Mesodermal cell (in vitro differentiated cells): ENCODE data around the gene SYT9.
"Not testable (repeated sequence)": the region's sequence is repeated elsewhere in the genome, so short reads cannot be mapped to it uniquely, and the experiment has no call there.

Experiments
- H3K27ac ChIP-seq: 2 replicates; pipeline ENCODE4 v1.7.0; 2013; ENCODE audit warnings: mild to moderate bottlenecking, low read depth, low read length, moderate library complexity; ENCODE audit not compliant: severe bottlenecking
- H3K36me3 ChIP-seq: 2 replicates; pipeline ENCODE4 v1.7.1; 2013; ENCODE audit warnings: mild to moderate bottlenecking, low read length, moderate library complexity; ENCODE audit not compliant: control insufficient read depth, insufficient read depth
- H3K4me1 ChIP-seq: one replicate; pipeline ENCODE4 v1.7.1; 2013; ENCODE audit warnings: mild to moderate bottlenecking, low read length; ENCODE audit not compliant: insufficient read depth, control insufficient read depth, poor library complexity, severe bottlenecking
- H3K4me3 ChIP-seq: 2 replicates; pipeline ENCODE4 v1.7.0; 2013; ENCODE audit warnings: low read length, control low read depth, mild to moderate bottlenecking; ENCODE audit not compliant: insufficient read depth, poor library complexity, severe bottlenecking; ENCODE audit errors: extremely low read depth
- H3K9me3 ChIP-seq: 2 replicates; pipeline ENCODE4 v1.7.1; 2013; ENCODE audit warnings: mild to moderate bottlenecking, low read length, moderate library complexity; ENCODE audit not compliant: control insufficient read depth
- WGBS, 2 experiments: methylation state at CpG; one replicate each; pipeline ENCODE4 v1.1.5; 2013; ENCODE audit warnings: missing lambda C conversion rate in 2 of 2; ENCODE audit not compliant: insufficient coverage in 2 of 2; 5-methylcytosine and 5-hydroxymethylcytosine counted together

SYT9 gene

DNA sequence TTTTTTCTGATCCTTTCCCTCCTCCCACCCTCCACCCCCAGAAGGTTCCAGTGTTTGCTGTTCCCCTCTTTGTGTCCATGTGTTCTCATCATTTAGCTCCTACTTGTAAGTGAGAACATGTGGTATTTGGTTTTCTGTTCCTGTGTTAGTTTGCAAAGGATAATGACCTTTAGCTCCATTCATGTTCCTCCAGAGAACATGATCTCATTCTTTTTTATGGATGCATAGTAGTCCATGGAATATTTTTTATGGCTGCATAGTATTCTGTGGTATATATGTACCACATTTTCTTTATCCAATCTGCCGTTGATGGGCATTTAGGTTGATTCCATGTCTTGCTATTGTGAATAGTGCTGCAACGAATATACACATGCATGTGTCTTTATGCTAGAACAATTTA lies 83.7 kb downstream of the SYT9 start:
- H3K9me3 ChIP-seq, H3K36me3 ChIP-seq, H3K4me3 ChIP-seq, H3K4me1 ChIP-seq, H3K27ac ChIP-seq: not testable (repeated sequence)
- no CpG with 5 or more reads among the region's 2 CpGs for WGBS, 2 experiments

DNA sequence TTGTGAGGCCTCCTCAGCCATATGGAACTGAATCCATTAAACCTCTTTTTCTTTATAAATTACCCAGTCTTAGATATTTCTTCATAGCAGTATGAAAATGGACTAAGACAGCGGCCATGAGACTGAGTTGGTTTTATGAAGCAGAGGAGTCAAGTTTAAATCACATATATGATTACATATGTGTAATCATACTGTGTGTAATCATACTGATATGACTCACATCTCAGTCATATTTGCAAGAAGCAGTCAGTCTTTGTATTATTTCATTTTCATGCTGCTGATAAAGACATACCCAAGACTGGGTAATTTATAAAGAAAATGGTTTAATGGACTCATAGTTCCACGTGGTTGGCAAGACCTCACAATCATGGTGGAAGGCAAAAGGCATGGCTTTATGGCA lies 89.8 kb downstream of the SYT9 start:
- H3K9me3 ChIP-seq: no peaks in the 10 kb centered on the region
- WGBS, 2 experiments: 71% methylated on average over 1 of the region's 2 CpGs; no CpG with 5 or more reads in 1 of the 2 experiments
- no peaks in the 10 kb centered on the region for H3K36me3 ChIP-seq

DNA sequence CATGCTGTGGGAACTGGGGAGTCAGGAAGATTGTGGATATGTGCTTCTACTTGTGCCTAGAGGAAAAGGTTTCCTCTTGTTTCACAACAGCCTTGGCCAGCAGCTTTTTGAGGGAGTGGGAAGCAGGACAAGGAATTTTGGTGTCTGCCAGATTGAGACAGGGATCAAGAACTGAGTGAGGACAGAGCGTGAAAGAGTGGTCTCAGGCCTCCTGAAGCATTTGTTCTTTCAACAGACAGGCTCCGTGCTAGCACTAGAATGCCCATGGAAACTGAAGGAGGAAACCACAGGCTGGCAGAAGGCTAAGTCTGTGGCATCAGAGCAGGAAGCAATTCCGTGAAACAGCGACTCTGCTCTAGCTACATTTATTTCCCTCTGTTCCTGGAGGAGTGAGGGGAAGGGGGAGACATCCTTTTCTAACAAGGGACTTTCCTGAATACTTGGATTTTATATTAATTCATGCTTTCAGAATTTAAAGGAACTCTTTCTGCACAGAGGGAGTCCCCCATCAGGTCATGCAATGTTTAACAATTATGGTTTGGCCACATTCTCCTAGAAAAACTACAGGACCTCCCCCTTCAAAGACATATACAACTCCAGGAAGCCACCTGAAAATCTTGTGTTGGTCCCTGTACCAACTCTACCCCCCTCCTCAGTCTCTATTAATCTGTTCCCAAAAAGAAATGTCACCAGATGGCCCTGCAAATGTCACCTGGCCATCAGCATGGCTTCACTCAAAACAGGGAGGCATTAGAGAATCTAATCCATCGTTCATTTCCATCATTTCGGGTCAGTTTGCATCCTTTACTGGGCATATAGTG lies 96.1 kb downstream of the SYT9 start:
- Histone ChIP-seq H3K27ac (no peak overlapping the region), H3K4me1 (peaks cover 4% of the 10 kb centered on the region), H3K9me3 (no peaks in the 10 kb centered on the region), H3K4me3 (no peak overlapping the region), H3K36me3 (no peaks in the 10 kb centered on the region)
- WGBS, 2 experiments: 81 to 85% methylated on average over 3 to 4 of the region's 6 CpGs

More for the DNA sequence above, 89.8 kb downstream of the SYT9 start:
- Histone ChIP-seq H3K4me3 (no peak overlapping the region), H3K27ac (no peak overlapping the region), H3K4me1 (no peaks in the 10 kb centered on the region)

DNA sequence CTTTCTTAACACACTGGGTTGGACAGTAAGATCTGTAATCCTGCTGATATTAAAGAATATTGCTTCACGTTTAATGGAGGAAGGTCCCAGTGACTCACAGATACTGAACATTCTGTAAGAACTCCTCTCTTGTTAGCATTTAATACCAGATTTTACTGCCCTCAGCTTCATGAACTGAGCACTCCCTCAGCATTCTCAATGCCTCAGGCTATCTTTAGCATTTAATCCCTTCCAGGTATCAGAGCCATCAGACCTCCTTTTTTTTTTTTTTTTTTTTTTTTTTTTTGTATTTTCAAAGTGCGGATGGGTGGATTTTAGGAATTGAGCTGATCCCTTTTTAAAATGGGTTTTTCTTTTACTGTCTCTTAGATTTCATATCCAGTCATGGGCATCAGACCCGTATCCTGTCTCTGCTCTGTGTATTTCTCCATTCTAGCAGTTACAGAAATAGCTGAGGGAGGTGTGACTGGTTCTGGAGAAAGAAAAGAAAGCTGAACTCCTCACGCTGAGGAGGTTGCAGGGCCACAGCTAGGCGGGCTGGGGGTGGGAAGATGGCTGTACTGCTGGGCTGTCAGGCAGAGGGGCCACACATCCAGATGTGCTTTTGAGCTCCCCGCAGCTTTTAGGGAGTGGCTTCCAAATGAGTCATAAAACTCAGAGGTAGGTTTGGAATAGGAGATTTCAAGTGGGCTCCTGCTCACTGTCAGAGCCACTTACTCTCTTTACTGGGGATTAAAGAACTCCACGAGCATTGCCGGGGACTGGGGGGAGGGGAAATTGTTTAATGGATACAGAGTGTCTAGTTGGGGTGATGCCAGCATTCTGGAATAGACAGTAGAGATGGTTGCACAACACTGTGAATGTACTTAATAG lies 97.0 kb downstream of the SYT9 start:
- peaks cover 4% of the 10 kb centered on the region for H3K4me1 ChIP-seq
- WGBS, 2 experiments: 27 to 51% methylated on average over 3 to 4 of the region's 8 CpGs
- H3K36me3 ChIP-seq: no peaks in the 10 kb centered on the region
- H3K4me3 ChIP-seq: no peak overlapping the region
- no peak overlapping the region for H3K27ac ChIP-seq
- H3K9me3 ChIP-seq: no peaks in the 10 kb centered on the region

DNA sequence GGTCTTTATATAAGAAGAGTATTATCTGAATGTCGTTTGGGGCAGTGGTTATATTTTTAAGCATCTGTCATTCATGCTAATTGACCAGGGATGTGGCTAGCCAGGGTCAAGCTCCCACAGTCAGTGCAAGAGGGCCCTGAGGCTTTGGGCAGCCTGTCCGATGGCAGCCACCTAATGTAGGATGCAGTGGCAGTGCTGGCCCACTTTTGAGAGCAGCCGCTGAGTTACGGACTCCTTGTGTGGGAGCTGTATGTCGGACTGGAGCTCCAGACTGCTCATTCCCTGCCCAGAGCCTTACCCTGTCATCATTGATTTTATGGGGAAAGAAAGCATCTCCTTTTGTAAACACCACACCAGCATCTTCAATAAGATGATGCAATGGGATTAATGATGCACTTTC lies 99.5 kb downstream of the SYT9 start:
- Histone ChIP-seq H3K36me3 (no peaks in the 10 kb centered on the region), H3K9me3 (no peaks in the 10 kb centered on the region), H3K4me3 (no peak overlapping the region), H3K27ac (no peak overlapping the region), H3K4me1 (peaks cover 4% of the 10 kb centered on the region)
- WGBS, 2 experiments: 73 to 87% methylated on average over 3 of the region's 5 CpGs

DNA sequence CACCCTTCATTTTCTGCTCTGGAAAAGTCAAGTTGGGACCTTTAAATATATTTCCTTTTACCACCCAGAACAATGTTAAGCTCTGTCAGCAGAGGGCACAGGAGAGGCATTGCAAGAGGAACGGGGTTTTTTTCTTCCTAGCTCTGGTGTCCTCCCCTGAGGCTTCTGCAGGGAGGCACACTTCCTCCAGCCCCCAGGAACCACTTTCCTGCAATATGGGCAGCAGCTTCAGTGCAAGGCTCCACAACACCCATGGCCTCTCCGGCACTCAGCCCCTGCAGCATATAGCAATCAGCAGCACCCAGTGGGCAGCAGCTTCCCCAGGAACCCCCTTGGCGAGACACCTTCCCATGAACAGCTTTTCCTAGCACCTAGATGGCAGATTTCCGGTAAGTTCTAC lies 101.4 kb downstream of the SYT9 start:
- Histone ChIP-seq H3K9me3 (no peaks in the 10 kb centered on the region), H3K4me3 (no peak overlapping the region), H3K36me3 (no peaks in the 10 kb centered on the region), H3K4me1 (peaks cover 4% of the 10 kb centered on the region), H3K27ac (no peak overlapping the region)
- WGBS, 2 experiments: 50 to 57% methylated on average over 4 of the region's 4 CpGs

DNA sequence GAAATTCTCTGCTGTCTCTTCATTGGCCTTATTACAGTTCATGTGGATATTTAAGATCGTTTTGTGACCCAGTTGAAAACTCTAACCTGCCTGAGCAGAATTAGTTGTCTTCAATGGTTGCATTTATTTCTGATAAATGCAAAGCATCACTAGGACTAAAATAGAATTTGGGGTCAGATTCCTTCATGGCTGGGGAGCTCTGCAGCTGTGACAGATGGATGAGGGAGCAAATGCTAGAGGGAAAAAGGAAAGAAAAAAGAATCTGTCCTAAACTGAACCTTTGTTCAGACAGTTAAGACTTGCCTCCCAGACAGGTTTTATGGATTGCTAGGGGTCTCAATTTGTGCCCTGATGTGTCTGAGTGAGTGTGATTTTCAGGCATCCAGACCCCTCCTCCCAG lies 113.0 kb downstream of the SYT9 start:
- no peaks in the 10 kb centered on the region for H3K4me1 ChIP-seq
- no peaks in the 10 kb centered on the region for H3K9me3 ChIP-seq
- WGBS, 2 experiments: no CpG with 5 or more reads among the region's 1 CpG
- no peak overlapping the region for H3K4me3 ChIP-seq
- H3K36me3 ChIP-seq: no peaks in the 10 kb centered on the region
- no peak overlapping the region for H3K27ac ChIP-seq

DNA sequence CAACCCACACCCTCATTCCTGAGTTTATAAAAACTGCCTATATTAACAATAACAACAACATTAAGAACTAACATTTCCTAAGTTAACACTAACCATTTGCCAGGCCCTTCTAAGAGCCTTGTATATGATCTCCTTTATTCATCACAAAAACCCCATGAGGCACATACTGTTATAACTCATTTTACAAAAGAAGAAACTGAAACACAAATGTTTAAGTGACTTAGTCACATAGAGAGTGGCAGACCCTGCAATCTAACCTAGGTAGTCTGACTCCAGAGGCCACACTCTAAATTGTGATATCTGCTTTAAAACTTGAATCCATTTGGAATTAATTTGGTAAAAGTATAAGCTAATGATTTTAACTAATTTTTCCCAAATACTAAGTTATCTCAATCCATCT lies 116.1 kb downstream of the SYT9 start:
- no peaks in the 10 kb centered on the region for H3K36me3 ChIP-seq
- no peak overlapping the region for H3K4me3 ChIP-seq
- H3K4me1 ChIP-seq: no peaks in the 10 kb centered on the region
- no peak overlapping the region for H3K27ac ChIP-seq
- no peaks in the 10 kb centered on the region for H3K9me3 ChIP-seq

DNA sequence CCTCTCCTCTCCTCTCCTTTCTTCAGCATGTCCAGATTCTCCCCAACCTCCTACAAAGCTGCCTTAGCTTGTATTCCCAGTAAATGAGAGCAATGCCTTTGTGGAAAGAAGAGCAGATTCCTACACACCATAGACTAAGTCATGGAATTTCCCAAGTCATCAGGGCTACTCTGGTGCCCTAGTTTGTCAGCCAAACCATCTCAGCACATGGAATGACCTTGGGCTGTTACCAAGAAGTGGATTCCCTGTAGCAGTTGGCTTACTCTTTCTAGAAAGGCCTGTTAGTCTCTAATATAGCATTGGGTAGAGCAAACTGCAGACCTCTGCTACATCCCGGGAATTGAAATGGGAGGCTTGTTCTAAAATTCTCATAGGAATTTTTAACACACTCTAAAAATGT lies 124.7 kb downstream of the SYT9 start:
- H3K36me3 ChIP-seq: no peaks in the 10 kb centered on the region
- H3K4me1 ChIP-seq: peaks cover 3% of the 10 kb centered on the region
- H3K9me3 ChIP-seq: no peaks in the 10 kb centered on the region
- WGBS, 2 experiments: no CpG with 5 or more reads among the region's 1 CpG
- H3K27ac ChIP-seq: no peak overlapping the region
- H3K4me3 ChIP-seq: no peak overlapping the region

DNA sequence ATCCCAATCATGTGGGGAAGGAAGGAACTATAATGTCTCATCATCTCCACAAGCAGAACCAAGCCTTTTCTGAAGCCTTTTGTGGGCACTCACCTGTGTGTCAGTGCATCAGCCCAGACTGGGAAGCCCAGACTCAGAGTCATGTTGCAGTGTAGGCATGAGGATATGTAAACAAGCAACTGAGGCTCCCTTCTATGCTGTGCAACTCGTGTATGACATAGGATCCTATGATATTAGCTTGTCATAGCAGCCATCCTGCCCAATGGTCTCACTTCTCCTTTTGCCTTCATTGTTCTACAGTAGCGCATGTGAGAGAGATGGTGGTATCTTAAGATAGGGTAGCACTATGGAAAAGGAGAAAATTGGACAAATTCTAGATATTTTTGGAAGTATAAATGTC lies 130.2 kb downstream of the SYT9 start:
- H3K36me3 ChIP-seq: no peaks in the 10 kb centered on the region
- H3K4me1 ChIP-seq: peaks cover 3% of the 10 kb centered on the region
- H3K4me3 ChIP-seq: no peak overlapping the region
- H3K27ac ChIP-seq: no peak overlapping the region
- 70 to 90% methylated on average over 2 of the region's 2 CpGs for WGBS, 2 experiments
- H3K9me3 ChIP-seq: no peaks in the 10 kb centered on the region

DNA sequence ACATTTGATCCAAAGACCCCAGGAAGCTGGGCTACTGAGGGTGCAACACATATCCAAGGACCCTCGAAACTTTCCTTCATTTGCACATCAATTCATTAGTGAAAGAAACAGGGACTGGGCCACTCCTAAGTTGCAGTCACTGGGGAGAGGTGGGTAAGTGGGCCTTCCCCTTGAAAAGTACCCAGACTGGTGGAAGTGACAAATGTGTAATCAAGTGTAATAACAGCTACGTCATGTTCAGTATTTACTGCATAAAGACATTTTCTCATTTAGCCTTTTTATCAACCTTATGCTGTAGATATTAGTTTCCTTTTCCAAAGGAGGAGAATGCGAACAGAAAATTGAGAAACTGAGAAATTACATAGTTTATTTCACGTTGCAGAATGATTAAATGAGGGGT lies 131.7 kb downstream of the SYT9 start:
- Histone ChIP-seq H3K9me3 (no peaks in the 10 kb centered on the region), H3K27ac (no peak overlapping the region), H3K4me3 (no peak overlapping the region), H3K4me1 (no peaks in the 10 kb centered on the region), H3K36me3 (no peaks in the 10 kb centered on the region)
- 94% methylated on average over 2 of the region's 4 CpGs; no CpG with 5 or more reads in 1 of the 2 experiments for WGBS, 2 experiments
